Activated T-cell treated with anti-CD3 and anti-CD28 coated beads for 24 hours (primary cell): ENCODE data around the gene UNC13C.

Experiments
- DNase-seq: peaks from one replicate; pipeline ENCODE4 v3.0.0-alpha.2; 2020; ENCODE audit warnings: low read depth

Gene UNC13C

GRCh38 chr15:54675241-54675640, 697.0 kb downstream of the UNC13C start:
- DNase-seq, result no peak

GRCh38 chr15:54681584-54681983, 703.3 kb downstream of the UNC13C start:
- DNase-seq, result no peak
